ENCODE measurements around the gene FBLN2.

- no peak for TF ChIP-seq CTCF (IDR thresholded peaks at IDR 0.05; ENCODE audit: low read depth, low read length, missing input control)
- TF ChIP-seq YY1 (IDR thresholded peaks at IDR 0.05): no peak
- TF ChIP-seq JUND (IDR thresholded peaks at IDR 0.05): no peak
- TF ChIP-seq, protein P1, sequence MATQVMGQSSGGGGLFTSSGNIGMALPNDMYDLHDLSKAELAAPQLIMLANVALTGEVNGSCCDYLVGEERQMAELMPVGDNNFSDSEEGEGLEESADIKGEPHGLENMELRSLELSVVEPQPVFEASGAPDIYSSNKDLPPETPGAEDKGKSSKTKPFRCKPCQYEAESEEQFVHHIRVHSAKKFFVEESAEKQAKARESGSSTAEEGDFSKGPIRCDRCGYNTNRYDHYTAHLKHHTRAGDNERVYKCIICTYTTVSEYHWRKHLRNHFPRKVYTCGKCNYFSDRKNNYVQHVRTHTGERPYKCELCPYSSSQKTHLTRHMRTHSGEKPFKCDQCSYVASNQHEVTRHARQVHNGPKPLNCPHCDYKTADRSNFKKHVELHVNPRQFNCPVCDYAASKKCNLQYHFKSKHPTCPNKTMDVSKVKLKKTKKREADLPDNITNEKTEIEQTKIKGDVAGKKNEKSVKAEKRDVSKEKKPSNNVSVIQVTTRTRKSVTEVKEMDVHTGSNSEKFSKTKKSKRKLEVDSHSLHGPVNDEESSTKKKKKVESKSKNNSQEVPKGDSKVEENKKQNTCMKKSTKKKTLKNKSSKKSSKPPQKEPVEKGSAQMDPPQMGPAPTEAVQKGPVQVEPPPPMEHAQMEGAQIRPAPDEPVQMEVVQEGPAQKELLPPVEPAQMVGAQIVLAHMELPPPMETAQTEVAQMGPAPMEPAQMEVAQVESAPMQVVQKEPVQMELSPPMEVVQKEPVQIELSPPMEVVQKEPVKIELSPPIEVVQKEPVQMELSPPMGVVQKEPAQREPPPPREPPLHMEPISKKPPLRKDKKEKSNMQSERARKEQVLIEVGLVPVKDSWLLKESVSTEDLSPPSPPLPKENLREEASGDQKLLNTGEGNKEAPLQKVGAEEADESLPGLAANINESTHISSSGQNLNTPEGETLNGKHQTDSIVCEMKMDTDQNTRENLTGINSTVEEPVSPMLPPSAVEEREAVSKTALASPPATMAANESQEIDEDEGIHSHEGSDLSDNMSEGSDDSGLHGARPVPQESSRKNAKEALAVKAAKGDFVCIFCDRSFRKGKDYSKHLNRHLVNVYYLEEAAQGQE (IDR thresholded peaks at IDR 0.05): no peak
- no peak for TF ChIP-seq TAF1 (conservative IDR thresholded peaks at IDR 0.05)
- no peak for TF ChIP-seq MAX (IDR thresholded peaks at IDR 0.05)
- TF ChIP-seq RAD21 (IDR thresholded peaks at IDR 0.05): no peak
- no peak for TF ChIP-seq GABPA (IDR thresholded peaks at IDR 0.05 in 1 of 2, conservative IDR thresholded peaks at IDR 0.05 in 1 of 2)
- no peak for TF ChIP-seq NR2F2 (IDR thresholded peaks at IDR 0.05)
- TF ChIP-seq FOXA2 (IDR thresholded peaks at IDR 0.05): no peak
- no peak for TF ChIP-seq RXRA (IDR thresholded peaks at IDR 0.05)
- no peak for TF ChIP-seq SP1 (IDR thresholded peaks at IDR 0.05)
- no peak for TF ChIP-seq EGR1 (IDR thresholded peaks at IDR 0.05; ENCODE audit: low read depth in 2 of 2)
Measured at GRCh38 chr3:13533885-13534301, 15.0 kb upstream of the FBLN2 start.
